OCI-LY7 (cell line): ENCODE data around the gene BOD1.

Experiments used
- CTCF ChIP-seq: fragments of 200-600 bp; sonication (generic); conservative IDR thresholded peaks from 2 replicates; pipeline ENCODE4 v1.5.1; 2014; ENCODE audit warnings: mild to moderate bottlenecking, antibody characterized with exemption, low read length, moderate library complexity, mixed read lengths
- EZH2phosphoT487 ChIP-seq: fragments of 200-600 bp; sonication (generic); IDR thresholded peaks from 2 replicates; pipeline ENCODE4 v1.6.1; 2018; ENCODE audit warnings: low read depth, borderline replicate concordance, mild to moderate bottlenecking, mixed run types, antibody characterized with exemption, low read length, moderate library complexity, mixed read lengths

DNA sequence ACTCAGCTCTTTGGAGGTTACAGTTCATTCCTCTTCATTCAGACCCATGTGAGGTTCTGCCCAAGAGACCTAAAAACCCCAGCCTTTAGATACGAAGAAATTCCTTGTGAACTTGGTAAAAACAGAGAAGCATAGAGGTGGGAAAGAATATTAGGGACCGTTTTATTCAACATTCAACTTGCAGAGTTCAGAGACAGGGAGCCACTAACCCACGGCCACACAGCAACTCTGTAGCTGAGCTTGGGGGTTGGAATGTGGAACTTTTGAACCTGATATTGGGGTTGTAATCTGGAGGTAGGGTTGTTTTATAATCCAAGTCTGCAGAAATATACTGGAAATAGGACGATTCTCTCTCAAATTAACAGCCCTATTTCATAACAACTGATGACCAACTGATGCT is 10.8 kb upstream of the BOD1 start:
- no peak for TF ChIP-seq CTCF
- no peak for TF ChIP-seq EZH2phosphoT487
